HEK293 (cell line): Measurements from ENCODE around the gene VWA3A.

Experiments
- ATF2 ChIP-seq: fragments of 450-650 bp; formaldehyde crosslinking; IDR thresholded peaks from 2 replicates; pipeline ENCODE4 v1.5.1; 2016; ENCODE audit warnings: missing biosample characterization, missing genetic modification characterization, low read depth
- CTCF ChIP-seq: fragments of 450-650 bp; formaldehyde crosslinking; IDR thresholded peaks from 2 replicates; pipeline ENCODE4 v1.5.1; 2016; ENCODE audit warnings: missing biosample characterization, missing genetic modification characterization
- FEZF1 ChIP-seq: fragments of 450-650 bp; formaldehyde crosslinking; IDR thresholded peaks from 2 replicates; pipeline ENCODE4 v1.5.1; 2016; ENCODE audit warnings: missing biosample characterization, missing genetic modification characterization
- KLF8 ChIP-seq: fragments of 450-650 bp; formaldehyde crosslinking; IDR thresholded peaks from 2 replicates; pipeline ENCODE4 v1.5.1; 2016; ENCODE audit warnings: missing biosample characterization, missing genetic modification characterization
- REPIN1 ChIP-seq: fragments of 450-650 bp; formaldehyde crosslinking; IDR thresholded peaks from 2 replicates; pipeline ENCODE4 v1.5.1; 2017; ENCODE audit warnings: missing biosample characterization, missing genetic modification characterization, low read depth
- REST ChIP-seq: fragments of 450-650 bp; formaldehyde crosslinking; IDR thresholded peaks from 2 replicates; pipeline ENCODE4 v1.5.1; 2016; ENCODE audit warnings: missing biosample characterization, missing genetic modification characterization
- SP2 ChIP-seq: fragments of 450-650 bp; formaldehyde crosslinking; IDR thresholded peaks from 2 replicates; pipeline ENCODE4 v1.5.1; 2016; ENCODE audit warnings: missing biosample characterization, missing genetic modification characterization
- ZBTB21 ChIP-seq: fragments of 450-650 bp; formaldehyde crosslinking; IDR thresholded peaks from 2 replicates; pipeline ENCODE4 v1.5.1; 2017; ENCODE audit warnings: missing biosample characterization, missing genetic modification characterization
- ZFP41 ChIP-seq: fragments of 450-650 bp; formaldehyde crosslinking; IDR thresholded peaks from 2 replicates; pipeline ENCODE4 v1.5.1; 2016; ENCODE audit warnings: missing biosample characterization, missing genetic modification characterization, borderline replicate concordance
- ZNF121 ChIP-seq: fragments of 450-650 bp; formaldehyde crosslinking; IDR thresholded peaks from 2 replicates; pipeline ENCODE4 v1.5.1; 2016; ENCODE audit warnings: missing biosample characterization, missing genetic modification characterization
- ZNF433 ChIP-seq: fragments of 450-650 bp; formaldehyde crosslinking; IDR thresholded peaks from 2 replicates; pipeline ENCODE4 v1.5.1; 2016; ENCODE audit warnings: missing biosample characterization, missing genetic modification characterization, low read depth
- ZNF660 ChIP-seq: fragments of 450-650 bp; IDR thresholded peaks from 2 replicates; pipeline ENCODE4 v1.5.1; 2018; ENCODE audit warnings: missing biosample characterization, mild to moderate bottlenecking, missing genetic modification characterization
- ZNF776 ChIP-seq: fragments of 450-650 bp; formaldehyde crosslinking; IDR thresholded peaks from 2 replicates; pipeline ENCODE4 v1.5.0; 2017; ENCODE audit warnings: missing biosample characterization, missing genetic modification characterization, borderline replicate concordance
- TF ChIP-seq, protein P1 (sequence below): fragments of 450-650 bp; formaldehyde crosslinking; IDR thresholded peaks from 2 replicates; pipeline ENCODE4 v1.5.1; 2016; ENCODE audit warnings: missing biosample characterization, missing genetic modification characterization

GRCh38 chr16:22092143-22092933, at the start of gene VWA3A:
- no peak for TF ChIP-seq ZFP41 (tag by site-specific recombination)
- TF ChIP-seq ZNF776 (tag by site-specific recombination), result no peak
- no peak for TF ChIP-seq ATF2 (tag by site-specific recombination)
- TF ChIP-seq ZNF433 (tag by site-specific recombination), result no peak
- no peak for TF ChIP-seq KLF8 (tag by site-specific recombination)
- TF ChIP-seq SP2 (tag by site-specific recombination), result no peak
- no peak for TF ChIP-seq REST (tag by site-specific recombination)
- TF ChIP-seq REPIN1 (tag by site-specific recombination), result no peak
- no peak for TF ChIP-seq CTCF (tag by site-specific recombination)
- TF ChIP-seq ZNF121 (tag by site-specific recombination), result no peak
- TF ChIP-seq ZBTB21 (tag by site-specific recombination), result no peak
- TF ChIP-seq ZNF660 (tag by site-specific recombination), result no peak
- no peak for TF ChIP-seq FEZF1
- TF ChIP-seq, protein P1, sequence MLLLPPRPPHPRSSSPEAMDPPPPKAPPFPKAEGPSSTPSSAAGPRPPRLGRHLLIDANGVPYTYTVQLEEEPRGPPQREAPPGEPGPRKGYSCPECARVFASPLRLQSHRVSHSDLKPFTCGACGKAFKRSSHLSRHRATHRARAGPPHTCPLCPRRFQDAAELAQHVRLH, result no peak
